Mesendoderm (in vitro differentiated cells): Measurements from ENCODE around the gene E2F8.

Experiments
- DNase-seq: peaks from one replicate; pipeline ENCODE4 v3.0.0; 2013
- H2AK5ac ChIP-seq: 2 replicates; pipeline ENCODE4 v1.6.1; 2013; ENCODE audit warnings: low read length, inconsistent platforms
- H2BK120ac ChIP-seq: 2 replicates; pipeline ENCODE4 v1.6.1; 2013; ENCODE audit warnings: low read depth, mild to moderate bottlenecking, low read length, moderate library complexity, mixed read lengths
- H2BK15ac ChIP-seq: replicated peaks from 2 replicates; pipeline ENCODE4 v1.6.1; 2013; ENCODE audit warnings: low read depth, mild to moderate bottlenecking, moderate library complexity
- H2BK5ac ChIP-seq: 2 replicates; pipeline ENCODE4 v1.6.1; 2013; ENCODE audit warnings: low read length, inconsistent platforms
- H3K18ac ChIP-seq: 2 replicates; pipeline ENCODE4 v1.6.1; 2013; ENCODE audit warnings: mild to moderate bottlenecking, low read length, mixed read lengths
- H3K23ac ChIP-seq: one replicate; pipeline ENCODE4 v1.6.1; 2013; ENCODE audit warnings: low read length
- H3K27ac ChIP-seq: 2 replicates; pipeline ENCODE4 v1.5.1; 2013; ENCODE audit warnings: low read depth, mild to moderate bottlenecking, inconsistent platforms, low read length, moderate library complexity
- H3K27me3 ChIP-seq: 2 replicates; pipeline ENCODE4 v1.6.1; 2013; ENCODE audit warnings: low read length, control low read depth, mild to moderate bottlenecking, inconsistent platforms; ENCODE audit not compliant: insufficient read depth, poor library complexity
- H3K36me3 ChIP-seq: 2 replicates; pipeline ENCODE4 v1.6.1; 2013; ENCODE audit warnings: low read length, inconsistent platforms; ENCODE audit not compliant: control insufficient read depth, insufficient read depth
- H3K4ac ChIP-seq: one replicate; pipeline ENCODE4 v1.6.1; 2013; ENCODE audit warnings: low read depth, mild to moderate bottlenecking, low read length, moderate library complexity
- H3K4me1 ChIP-seq: 2 replicates; pipeline ENCODE4 v1.6.1; 2013; ENCODE audit warnings: low read depth, low read length, inconsistent platforms; ENCODE audit not compliant: control insufficient read depth
- H3K4me2 ChIP-seq: 2 replicates; pipeline ENCODE4 v1.6.1; 2013; ENCODE audit warnings: low read length
- H3K4me3 ChIP-seq: 2 replicates; pipeline ENCODE4 v1.5.1; 2013; ENCODE audit warnings: mild to moderate bottlenecking, low read length
- H3K56ac ChIP-seq: one replicate; pipeline ENCODE4 v1.6.1; 2013; ENCODE audit warnings: low read length
- H3K79me1 ChIP-seq: 2 replicates; pipeline ENCODE4 v1.6.1; 2013; ENCODE audit warnings: low read length, inconsistent platforms
- H3K79me2 ChIP-seq: 2 replicates; pipeline ENCODE4 v1.6.1; 2013; ENCODE audit warnings: mild to moderate bottlenecking, low read length; ENCODE audit not compliant: control insufficient read depth, insufficient read depth
- H3K9ac ChIP-seq: 2 replicates; pipeline ENCODE4 v1.6.1; 2013; ENCODE audit warnings: low read length, inconsistent platforms
- H4K5ac ChIP-seq: one replicate; pipeline ENCODE4 v1.6.1; 2013; ENCODE audit warnings: low read length
- H4K8ac ChIP-seq: one replicate; pipeline ENCODE4 v1.6.1; 2013; ENCODE audit warnings: low read depth, mild to moderate bottlenecking, control low read depth, low read length, moderate library complexity
- WGBS: extraction: QIAGEN DNeasy Blood & Tissue Kit; methylation state at CpG from one replicate; pipeline ENCODE4 v1.1.7; 2013; ENCODE audit warnings: low lambda C conversion rate, missing lambda C conversion rate; ENCODE audit not compliant: insufficient coverage; ENCODE audit errors: extremely low coverage; 5-methylcytosine and 5-hydroxymethylcytosine counted together

Gene E2F8

DNA sequence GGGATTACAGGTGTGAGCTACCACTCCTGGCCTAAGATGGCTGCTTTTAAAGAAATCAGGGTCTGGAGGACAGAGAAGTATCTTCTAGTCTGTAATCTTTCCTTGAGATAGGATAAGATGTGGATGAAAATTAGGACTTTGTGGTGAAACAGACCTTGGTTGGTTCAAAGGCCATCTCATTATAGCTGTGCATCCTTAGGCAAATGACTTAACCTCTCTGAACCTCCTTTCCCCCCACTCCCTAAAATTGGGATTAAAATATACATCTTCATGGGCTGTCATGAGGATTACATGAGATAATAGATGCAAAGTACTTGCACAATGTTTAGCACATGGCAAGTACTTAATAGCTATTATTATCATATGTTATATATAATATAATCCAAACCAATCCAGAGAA lies 10.8 kb upstream of the E2F8 start:
- H3K4me2 ChIP-seq: no peak overlapping the region
- H3K27me3 ChIP-seq: no peaks in the 10 kb centered on the region
- H2BK5ac ChIP-seq: no peak overlapping the region
- H3K79me2 ChIP-seq: no peaks in the 10 kb centered on the region
- no peak overlapping the region for H3K18ac ChIP-seq
- no peak overlapping the region for H3K56ac ChIP-seq
- H3K23ac ChIP-seq: no peak overlapping the region
- no peak overlapping the region for H3K9ac ChIP-seq
- H3K4ac ChIP-seq: no peak overlapping the region
- no peak overlapping the region for H3K4me3 ChIP-seq
- H4K8ac ChIP-seq: no peak overlapping the region
- H2BK120ac ChIP-seq: no peak overlapping the region
- no peak for DNase-seq
- no peaks in the 10 kb centered on the region for H3K36me3 ChIP-seq
- H4K5ac ChIP-seq: no peak overlapping the region
- H3K79me1 ChIP-seq: no peaks in the 10 kb centered on the region
- H2AK5ac ChIP-seq: no peak overlapping the region
- no peak overlapping the region for H3K27ac ChIP-seq
- H3K4me1 ChIP-seq: no peaks in the 10 kb centered on the region
- H2BK15ac ChIP-seq: no peak overlapping the region

DNA sequence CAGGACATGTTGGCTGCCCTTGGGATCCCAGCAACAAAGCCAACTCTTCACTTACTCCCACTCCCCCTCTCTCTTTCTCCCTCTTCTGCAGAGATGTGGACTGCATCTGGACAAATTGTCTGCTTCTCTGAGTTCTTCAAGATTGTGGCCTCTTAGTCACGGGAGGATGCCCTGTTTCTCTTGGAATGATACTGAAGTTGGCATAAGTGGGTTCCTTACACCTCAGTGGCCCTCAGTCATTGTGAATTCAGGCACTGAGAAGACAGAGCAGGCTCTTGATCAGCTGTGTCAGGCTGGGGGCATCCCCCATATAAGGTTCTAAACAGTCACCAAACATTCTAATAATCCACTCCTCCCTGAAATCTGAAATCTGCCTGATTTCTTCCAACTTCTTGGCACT lies 6.1 kb upstream of the E2F8 start:
- Histone ChIP-seq H3K27me3 (peaks cover 3% of the 10 kb centered on the region), H3K23ac (no peak overlapping the region), H3K27ac (no peak overlapping the region), H3K4me1 (no peaks in the 10 kb centered on the region), H3K79me1 (no peaks in the 10 kb centered on the region), H2AK5ac (no peak overlapping the region), H4K8ac (no peak overlapping the region), H3K36me3 (no peaks in the 10 kb centered on the region), H3K79me2 (no peaks in the 10 kb centered on the region), H3K4me3 (no peak overlapping the region), H3K56ac (no peak overlapping the region), H3K18ac (no peak overlapping the region), H2BK5ac (no peak overlapping the region), H2BK15ac (no peak overlapping the region), H3K4me2 (no peak overlapping the region), H2BK120ac (no peak overlapping the region), H3K9ac (no peak overlapping the region), H4K5ac (no peak overlapping the region), H3K4ac (no peak overlapping the region)
- no peak for DNase-seq
- no CpG with 5 or more reads among the region's 1 CpG for WGBS

DNA sequence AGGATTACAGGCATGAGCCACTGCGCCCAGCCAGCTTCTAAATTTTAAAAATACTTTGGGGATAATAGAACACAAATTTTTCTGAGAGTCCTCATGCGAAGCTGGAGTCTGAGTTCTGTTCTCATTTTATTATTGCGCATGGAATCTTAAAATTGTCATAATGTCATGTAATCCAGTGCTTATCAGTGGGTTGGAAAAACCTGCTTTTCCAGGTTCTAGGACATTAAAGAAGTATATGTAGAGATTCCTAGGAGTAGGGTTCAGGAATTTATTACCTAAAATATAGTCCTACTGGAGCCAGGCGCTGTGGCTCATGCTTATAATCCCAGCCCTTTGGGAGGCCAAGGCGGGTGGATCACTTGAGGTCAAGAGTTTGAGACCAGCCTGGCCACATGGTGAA lies 4.6 kb upstream of the E2F8 start:
- peaks cover 3% of the 10 kb centered on the region for H3K27me3 ChIP-seq

DNA sequence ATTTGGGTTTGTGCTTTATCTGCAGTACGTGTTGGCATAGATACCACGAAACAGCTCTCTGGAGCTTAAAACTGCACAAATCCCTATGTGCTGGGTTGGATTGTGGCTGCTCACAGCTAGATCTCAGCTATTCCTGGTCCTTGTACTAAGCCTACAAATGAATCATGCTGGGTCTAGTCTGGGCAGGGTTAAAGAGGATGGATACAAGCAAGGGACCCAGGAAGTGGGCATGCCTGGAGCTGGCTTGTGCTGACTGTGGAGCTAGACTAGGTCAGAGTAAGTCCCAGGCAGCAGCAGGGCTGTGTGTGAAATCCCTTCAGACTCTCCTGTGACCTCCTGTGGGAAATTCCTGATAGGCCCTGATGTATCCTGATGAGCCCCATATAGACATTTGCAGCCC lies 3.9 kb upstream of the E2F8 start:
- peaks cover 3% of the 10 kb centered on the region for H3K27me3 ChIP-seq
- peak; percentile 8 for DNase-seq

More for the DNA sequence above, 4.6 kb upstream of the E2F8 start:
- Histone ChIP-seq H3K9ac (no peak overlapping the region), H4K8ac (no peak overlapping the region), H3K4me1 (no peaks in the 10 kb centered on the region), H3K4me3 (no peak overlapping the region), H4K5ac (no peak overlapping the region), H3K36me3 (no peaks in the 10 kb centered on the region), H2BK5ac (no peak overlapping the region), H2BK15ac (no peak overlapping the region), H3K18ac (no peak overlapping the region), H3K27ac (no peak overlapping the region), H3K4ac (no peak overlapping the region), H2BK120ac (no peak overlapping the region), H2AK5ac (no peak overlapping the region), H3K79me1 (no peaks in the 10 kb centered on the region), H3K79me2 (no peaks in the 10 kb centered on the region), H3K4me2 (no peak overlapping the region), H3K23ac (no peak overlapping the region), H3K56ac (no peak overlapping the region)
- no CpG with 5 or more reads among the region's 5 CpGs for WGBS
- no peak for DNase-seq

DNA sequence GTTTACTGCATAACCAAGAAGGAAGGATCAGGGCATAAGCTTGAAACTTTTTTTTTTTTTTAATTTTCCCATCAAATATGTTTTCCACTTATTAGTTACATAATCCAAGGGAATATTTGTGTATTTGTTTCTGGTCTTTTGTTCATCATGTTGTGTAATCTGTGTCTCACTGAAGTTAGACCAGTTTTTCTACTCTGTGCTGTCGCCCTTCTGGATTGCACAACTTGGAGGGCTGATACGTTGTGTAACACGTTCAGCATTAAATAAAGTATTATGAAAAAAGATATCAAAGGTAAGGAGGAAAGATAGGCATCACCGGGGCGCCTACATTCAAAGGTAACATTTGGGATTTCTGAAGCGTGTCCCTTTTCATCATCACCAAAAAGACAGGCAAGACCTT lies 3.3 kb upstream of the E2F8 start:
- H4K8ac ChIP-seq: no peak overlapping the region
- H3K4ac ChIP-seq: no peak overlapping the region
- H3K27me3 ChIP-seq: peaks cover 3% of the 10 kb centered on the region
- no peak for DNase-seq
- no peak overlapping the region for H3K27ac ChIP-seq
- H3K56ac ChIP-seq: no peak overlapping the region
- H3K79me1 ChIP-seq: no peaks in the 10 kb centered on the region
- no peak overlapping the region for H3K4me3 ChIP-seq
- no peak overlapping the region for H3K9ac ChIP-seq
- H3K4me1 ChIP-seq: no peaks in the 10 kb centered on the region
- H2BK120ac ChIP-seq: no peak overlapping the region
- H3K18ac ChIP-seq: no peak overlapping the region
- no peak overlapping the region for H2BK5ac ChIP-seq
- H3K36me3 ChIP-seq: no peaks in the 10 kb centered on the region
- peaks cover under 1% of the 10 kb centered on the region for H3K79me2 ChIP-seq
- no CpG with 5 or more reads among the region's 6 CpGs for WGBS
- no peak overlapping the region for H4K5ac ChIP-seq
- H2BK15ac ChIP-seq: no peak overlapping the region
- H2AK5ac ChIP-seq: no peak overlapping the region
- H3K4me2 ChIP-seq: no peak overlapping the region
- no peak overlapping the region for H3K23ac ChIP-seq

More for the DNA sequence above, 3.9 kb upstream of the E2F8 start:
- H3K4me2 ChIP-seq: no peak overlapping the region
- H3K56ac ChIP-seq: no peak overlapping the region
- H3K23ac ChIP-seq: no peak overlapping the region
- no CpG with 5 or more reads among the region's 2 CpGs for WGBS
- no peaks in the 10 kb centered on the region for H3K36me3 ChIP-seq
- no peak overlapping the region for H3K9ac ChIP-seq
- H2BK5ac ChIP-seq: no peak overlapping the region
- no peak overlapping the region for H3K18ac ChIP-seq
- no peak overlapping the region for H3K27ac ChIP-seq
- H4K5ac ChIP-seq: no peak overlapping the region
- H4K8ac ChIP-seq: no peak overlapping the region
- H3K4me3 ChIP-seq: no peak overlapping the region
- no peaks in the 10 kb centered on the region for H3K79me2 ChIP-seq
- no peaks in the 10 kb centered on the region for H3K4me1 ChIP-seq
- H3K4ac ChIP-seq: no peak overlapping the region
- H2AK5ac ChIP-seq: no peak overlapping the region
- H2BK120ac ChIP-seq: no peak overlapping the region
- no peaks in the 10 kb centered on the region for H3K79me1 ChIP-seq
- H2BK15ac ChIP-seq: no peak overlapping the region

DNA sequence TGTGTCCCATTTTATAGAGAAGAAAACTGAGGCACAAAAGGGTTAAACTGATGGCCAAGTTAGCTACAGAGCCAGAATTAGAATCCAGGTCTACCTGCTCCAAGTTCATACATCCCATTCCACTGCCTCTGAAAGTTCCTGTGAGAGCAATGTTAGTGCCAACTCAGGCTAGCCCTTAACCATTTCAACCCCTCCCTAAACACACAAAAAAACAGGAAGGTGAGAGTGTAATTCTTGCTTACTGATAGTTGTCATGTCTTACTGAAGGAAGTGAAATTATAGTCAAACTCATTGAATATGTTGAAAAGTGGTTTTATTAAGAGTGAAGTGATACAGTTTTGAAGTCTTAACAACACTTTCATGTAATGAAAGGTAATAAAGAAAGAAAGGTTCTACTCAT lies 2.9 kb upstream of the E2F8 start:
- H2BK120ac ChIP-seq: no peak overlapping the region
- H2BK5ac ChIP-seq: no peak overlapping the region
- no peak overlapping the region for H3K4ac ChIP-seq
- H2AK5ac ChIP-seq: no peak overlapping the region
- no peak overlapping the region for H4K8ac ChIP-seq
- no peak overlapping the region for H3K4me3 ChIP-seq
- H4K5ac ChIP-seq: no peak overlapping the region
- peaks cover 3% of the 10 kb centered on the region for H3K27me3 ChIP-seq
- H3K27ac ChIP-seq: no peak overlapping the region
- H3K79me2 ChIP-seq: peaks cover 2% of the 10 kb centered on the region
- no peak overlapping the region for H3K4me2 ChIP-seq
- H3K18ac ChIP-seq: no peak overlapping the region
- no peaks in the 10 kb centered on the region for H3K79me1 ChIP-seq
- no peaks in the 10 kb centered on the region for H3K36me3 ChIP-seq
- H3K56ac ChIP-seq: no peak overlapping the region
- H3K4me1 ChIP-seq: no peaks in the 10 kb centered on the region
- no peak overlapping the region for H3K23ac ChIP-seq
- no peak overlapping the region for H3K9ac ChIP-seq
- no peak overlapping the region for H2BK15ac ChIP-seq
- no peak for DNase-seq
